ENCODE measurements around the gene WDR7.

DNA sequence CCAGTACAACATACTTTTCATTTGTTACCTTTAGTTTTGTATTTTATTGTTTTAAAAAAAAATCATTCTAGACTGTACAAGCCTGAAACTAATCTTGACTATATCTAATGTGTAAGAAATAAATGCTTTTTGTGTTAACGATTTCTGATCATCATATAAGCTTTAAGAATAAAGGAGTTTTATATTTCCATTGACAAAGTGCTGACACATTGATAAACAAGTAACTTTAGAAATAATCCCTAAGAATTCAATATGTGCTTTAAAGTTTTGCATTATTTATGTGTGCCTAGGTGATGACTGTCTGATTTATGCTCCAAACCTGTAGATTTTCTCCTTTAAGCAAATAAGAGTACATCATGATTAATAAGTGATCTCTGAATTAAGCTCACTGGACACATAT, 248.5 kb downstream of the WDR7 start:
- TF ChIP-seq CTCF (IDR thresholded peaks at IDR 0.05) (no peak), POLR2A (IDR thresholded peaks at IDR 0.05) (no peak)
